Liver (tissue), 3 donors: ENCODE results near the gene ABLIM2.

Source experiments
- ATF3 ChIP-seq: IDR thresholded peaks from 2 replicates; pipeline ENCODE4 v1.6.1; 2016; ENCODE audit warnings: antibody characterized with exemption
- EGR1 ChIP-seq, 2 donors: IDR thresholded peaks; 2 replicates each; pipeline ENCODE4 v1.6.1; 2016 to 2018; ENCODE audit warnings: antibody characterized with exemption in 2 of 2, low read depth in 2 of 2
- FOXA2 ChIP-seq: IDR thresholded peaks from 2 replicates; pipeline ENCODE4 v1.6.1; 2016; ENCODE audit warnings: antibody characterized with exemption
- GABPA ChIP-seq, 2 donors: IDR thresholded peaks in 1 of 2; conservative IDR thresholded peaks in 1 of 2; 2 replicates each; pipeline ENCODE4 v1.6.1; 2016; ENCODE audit warnings: antibody characterized with exemption in 2 of 2, mild to moderate bottlenecking in 1 of 2, moderate library complexity in 1 of 2
- HNF4G ChIP-seq: IDR thresholded peaks from 2 replicates; pipeline ENCODE4 v1.6.1; 2016; ENCODE audit warnings: antibody characterized with exemption
- JUND ChIP-seq, 2 donors: IDR thresholded peaks; 2 replicates each; pipeline ENCODE4 v1.6.1; 2016; ENCODE audit warnings: antibody characterized with exemption in 2 of 2
- RAD21 ChIP-seq, 2 donors: IDR thresholded peaks; 2 replicates each; pipeline ENCODE4 v1.6.1; 2016; ENCODE audit warnings: antibody characterized with exemption in 2 of 2, mild to moderate bottlenecking in 2 of 2
- RXRA ChIP-seq, 2 donors: IDR thresholded peaks; 2 replicates each; pipeline ENCODE4 v1.6.1; 2017 to 2018; ENCODE audit warnings: antibody characterized with exemption in 2 of 2, mild to moderate bottlenecking in 1 of 2
- SP1 ChIP-seq: IDR thresholded peaks from 2 replicates; pipeline ENCODE4 v1.6.1; 2018; ENCODE audit warnings: antibody characterized with exemption, mild to moderate bottlenecking
- TAF1 ChIP-seq: conservative IDR thresholded peaks from 2 replicates; pipeline ENCODE4 v1.6.1; 2016; ENCODE audit warnings: antibody characterized with exemption, mild to moderate bottlenecking
- YY1 ChIP-seq: IDR thresholded peaks from 2 replicates; pipeline ENCODE4 v1.6.1; 2016; ENCODE audit warnings: antibody characterized with exemption, mild to moderate bottlenecking
- TF ChIP-seq, protein P1 (sequence below): fragments of 150-350 bp; IDR thresholded peaks from 2 replicates; pipeline ENCODE4 v1.5.1; 2017; ENCODE audit warnings: improper control_type of control experiment, low read depth, low read length; ENCODE audit not compliant: missing input control
- TF ChIP-seq, protein P2 (sequence below): IDR thresholded peaks from 2 replicates; pipeline ENCODE4 v1.6.1; 2016; ENCODE audit warnings: antibody characterized with exemption
- TF ChIP-seq, protein P3 (sequence below): IDR thresholded peaks from 2 replicates; pipeline ENCODE4 v1.6.1; 2016; ENCODE audit warnings: antibody characterized with exemption, mild to moderate bottlenecking
- donor health status: healthy.
- donor health status: healthy.

GRCh38 chr4:7941965-7942496, 216.6 kb downstream of the ABLIM2 start:
- TF ChIP-seq TAF1 (no peak), RAD21 (IDR thresholded peaks at IDR 0.05) (no peak), FOXA2 (no peak), EGR1 (IDR thresholded peaks at IDR 0.05; ENCODE audit: low read depth in 2 of 2) (no peak), ATF3 (no peak), GABPA (IDR thresholded peaks at IDR 0.05 in 1 of 2, conservative IDR thresholded peaks at IDR 0.05 in 1 of 2) (no peak), YY1 (no peak), SP1 (no peak), HNF4G (no peak), RXRA (IDR thresholded peaks at IDR 0.05) (peak in 1 of 2 donors; percentile 11), JUND (IDR thresholded peaks at IDR 0.05) (no peak)
- TF ChIP-seq, protein P1, sequence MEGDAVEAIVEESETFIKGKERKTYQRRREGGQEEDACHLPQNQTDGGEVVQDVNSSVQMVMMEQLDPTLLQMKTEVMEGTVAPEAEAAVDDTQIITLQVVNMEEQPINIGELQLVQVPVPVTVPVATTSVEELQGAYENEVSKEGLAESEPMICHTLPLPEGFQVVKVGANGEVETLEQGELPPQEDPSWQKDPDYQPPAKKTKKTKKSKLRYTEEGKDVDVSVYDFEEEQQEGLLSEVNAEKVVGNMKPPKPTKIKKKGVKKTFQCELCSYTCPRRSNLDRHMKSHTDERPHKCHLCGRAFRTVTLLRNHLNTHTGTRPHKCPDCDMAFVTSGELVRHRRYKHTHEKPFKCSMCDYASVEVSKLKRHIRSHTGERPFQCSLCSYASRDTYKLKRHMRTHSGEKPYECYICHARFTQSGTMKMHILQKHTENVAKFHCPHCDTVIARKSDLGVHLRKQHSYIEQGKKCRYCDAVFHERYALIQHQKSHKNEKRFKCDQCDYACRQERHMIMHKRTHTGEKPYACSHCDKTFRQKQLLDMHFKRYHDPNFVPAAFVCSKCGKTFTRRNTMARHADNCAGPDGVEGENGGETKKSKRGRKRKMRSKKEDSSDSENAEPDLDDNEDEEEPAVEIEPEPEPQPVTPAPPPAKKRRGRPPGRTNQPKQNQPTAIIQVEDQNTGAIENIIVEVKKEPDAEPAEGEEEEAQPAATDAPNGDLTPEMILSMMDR = no peak
- TF ChIP-seq, protein P2, sequence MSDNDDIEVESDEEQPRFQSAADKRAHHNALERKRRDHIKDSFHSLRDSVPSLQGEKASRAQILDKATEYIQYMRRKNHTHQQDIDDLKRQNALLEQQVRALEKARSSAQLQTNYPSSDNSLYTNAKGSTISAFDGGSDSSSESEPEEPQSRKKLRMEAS = no peak
- TF ChIP-seq, protein P3, sequence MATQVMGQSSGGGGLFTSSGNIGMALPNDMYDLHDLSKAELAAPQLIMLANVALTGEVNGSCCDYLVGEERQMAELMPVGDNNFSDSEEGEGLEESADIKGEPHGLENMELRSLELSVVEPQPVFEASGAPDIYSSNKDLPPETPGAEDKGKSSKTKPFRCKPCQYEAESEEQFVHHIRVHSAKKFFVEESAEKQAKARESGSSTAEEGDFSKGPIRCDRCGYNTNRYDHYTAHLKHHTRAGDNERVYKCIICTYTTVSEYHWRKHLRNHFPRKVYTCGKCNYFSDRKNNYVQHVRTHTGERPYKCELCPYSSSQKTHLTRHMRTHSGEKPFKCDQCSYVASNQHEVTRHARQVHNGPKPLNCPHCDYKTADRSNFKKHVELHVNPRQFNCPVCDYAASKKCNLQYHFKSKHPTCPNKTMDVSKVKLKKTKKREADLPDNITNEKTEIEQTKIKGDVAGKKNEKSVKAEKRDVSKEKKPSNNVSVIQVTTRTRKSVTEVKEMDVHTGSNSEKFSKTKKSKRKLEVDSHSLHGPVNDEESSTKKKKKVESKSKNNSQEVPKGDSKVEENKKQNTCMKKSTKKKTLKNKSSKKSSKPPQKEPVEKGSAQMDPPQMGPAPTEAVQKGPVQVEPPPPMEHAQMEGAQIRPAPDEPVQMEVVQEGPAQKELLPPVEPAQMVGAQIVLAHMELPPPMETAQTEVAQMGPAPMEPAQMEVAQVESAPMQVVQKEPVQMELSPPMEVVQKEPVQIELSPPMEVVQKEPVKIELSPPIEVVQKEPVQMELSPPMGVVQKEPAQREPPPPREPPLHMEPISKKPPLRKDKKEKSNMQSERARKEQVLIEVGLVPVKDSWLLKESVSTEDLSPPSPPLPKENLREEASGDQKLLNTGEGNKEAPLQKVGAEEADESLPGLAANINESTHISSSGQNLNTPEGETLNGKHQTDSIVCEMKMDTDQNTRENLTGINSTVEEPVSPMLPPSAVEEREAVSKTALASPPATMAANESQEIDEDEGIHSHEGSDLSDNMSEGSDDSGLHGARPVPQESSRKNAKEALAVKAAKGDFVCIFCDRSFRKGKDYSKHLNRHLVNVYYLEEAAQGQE = no peak
